WTC11 (cell line): Measurements from ENCODE around the gene CCR6. TPM values are rescaled to one million over a fixed set of nuclear protein-coding genes. Genes with fewer than 3 reads are reported as not detected.

Experiments
- ATAC-seq: fragments of 200-7000 bp; cut with Tn5 transposase; 2 replicates; pipeline ENCODE4 v1.10.0; 2021; ENCODE audit warnings: mild to moderate bottlenecking, moderate library complexity
- CTCF ChIA-PET: fragments of 300-600 bp; sonication (Branson Sonifier 250); formaldehyde crosslinking; loops from one replicate; lab custom pipeline; 2021; ENCODE audit warnings: antibody characterized with exemption; lab: Charles Lee
- POLR2A ChIA-PET: fragments of 350-600 bp; sonication (Branson Sonifier 250); formaldehyde crosslinking; loops from one replicate; lab custom pipeline; 2021; ENCODE audit warnings: antibody characterized with exemption; lab: Charles Lee
- DNase-seq: peaks from one replicate; pipeline ENCODE4 v3.0.0; 2021; ENCODE audit warnings: low spot score
- H3K27ac Mint-ChIP-seq: 2 replicates; pipeline ENCODE4 v1.8.0; 2021; ENCODE audit warnings: mixed read lengths
- H3K27me3 Mint-ChIP-seq: 2 replicates; pipeline ENCODE4 v1.8.0; 2021; ENCODE audit warnings: low read depth, mild to moderate bottlenecking, moderate library complexity, mixed read lengths
- H3K36me3 Mint-ChIP-seq: 2 replicates; pipeline ENCODE4 v1.8.0; 2021; ENCODE audit warnings: mixed read lengths
- H3K4me1 Mint-ChIP-seq: 2 replicates; pipeline ENCODE4 v1.8.0; 2022; ENCODE audit warnings: mixed read lengths
- H3K4me3 Mint-ChIP-seq: 2 replicates; pipeline ENCODE4 v1.8.0; 2021; ENCODE audit warnings: mild to moderate bottlenecking, moderate library complexity, mixed read lengths
- H3K9me3 Mint-ChIP-seq: 2 replicates; pipeline ENCODE4 v1.8.0; 2021; ENCODE audit warnings: mixed read lengths
- EMX1 ChIP-seq: fragments of 250-450 bp; sonication (Bioruptor Pico); IDR thresholded peaks from 2 replicates; pipeline ENCODE4 v1.8.0; 2021; ENCODE audit warnings: mild to moderate bottlenecking
- IRF2 ChIP-seq: sonication (generic); formaldehyde crosslinking; IDR thresholded peaks from 2 replicates; pipeline ENCODE4 v1.8.0; 2022; ENCODE audit warnings: low read depth, missing genetic modification reagents, borderline replicate concordance
- NFYB ChIP-seq: sonication (generic); formaldehyde crosslinking; conservative IDR thresholded peaks from 2 replicates; pipeline ENCODE4 v1.8.0; 2022; ENCODE audit warnings: low read depth, missing genetic modification reagents
- NR1H2 ChIP-seq: sonication (generic); formaldehyde crosslinking; IDR thresholded peaks from 2 replicates; pipeline ENCODE4 v1.9.0; 2021; ENCODE audit warnings: mild to moderate bottlenecking, moderate library complexity, missing genetic modification reagents
- TEAD1 ChIP-seq: sonication (generic); formaldehyde crosslinking; IDR thresholded peaks from 2 replicates; pipeline ENCODE4 v1.8.0; 2022; ENCODE audit warnings: mild to moderate bottlenecking, missing genetic modification reagents
- ZNF317 ChIP-seq: sonication (generic); formaldehyde crosslinking; IDR thresholded peaks from 2 replicates; pipeline ENCODE4 v1.8.1; 2023; ENCODE audit warnings: low read depth, mild to moderate bottlenecking, moderate library complexity, missing genetic modification reagents, borderline replicate concordance
- total RNA-seq: library from RNA; stranded (reverse); gene quantifications from 3 replicates; pipeline ENCODE4 v1.2.3, GENCODE V29; 2021
- TF ChIP-seq, protein P1 (sequence below): sonication (generic); formaldehyde crosslinking; IDR thresholded peaks from 2 replicates; pipeline ENCODE4 v1.8.1; 2023; ENCODE audit warnings: mild to moderate bottlenecking, moderate library complexity, missing genetic modification reagents
- TF ChIP-seq, protein P2 (sequence below): sonication (generic); formaldehyde crosslinking; IDR thresholded peaks from 2 replicates; pipeline ENCODE4 v1.8.1; 2022; ENCODE audit warnings: missing genetic modification reagents, borderline replicate concordance
- TF ChIP-seq, protein P3 (sequence below): fragments of 250-450 bp; sonication (Bioruptor Pico); IDR thresholded peaks from 2 replicates; pipeline ENCODE4 v1.9.0; 2021; ENCODE audit warnings: mild to moderate bottlenecking, borderline replicate concordance
- TF ChIP-seq, protein P4 (sequence below): sonication (generic); formaldehyde crosslinking; IDR thresholded peaks from 2 replicates; pipeline ENCODE4 v1.8.1; 2022; ENCODE audit warnings: low read depth, mild to moderate bottlenecking, moderate library complexity, missing genetic modification reagents, borderline replicate concordance
- TF ChIP-seq, protein P5 (sequence below): fragments of 200-600 bp; IDR thresholded peaks from 2 replicates; pipeline ENCODE4 v1.8.0; 2022; ENCODE audit warnings: antibody characterized with exemption
- TF ChIP-seq, protein P6 (sequence below): sonication (generic); formaldehyde crosslinking; IDR thresholded peaks from 2 replicates; pipeline ENCODE4 v1.8.0; 2022; ENCODE audit warnings: mild to moderate bottlenecking, missing genetic modification reagents
- TF ChIP-seq, protein P7 (sequence below): sonication (generic); formaldehyde crosslinking; IDR thresholded peaks from 2 replicates; pipeline ENCODE4 v1.8.1; 2023; ENCODE audit warnings: mild to moderate bottlenecking, missing genetic modification reagents
- TF ChIP-seq, protein P8 (sequence below): fragments of 250-450 bp; sonication (Bioruptor Pico); IDR thresholded peaks from 2 replicates; pipeline ENCODE4 v1.9.0; 2021; ENCODE audit warnings: moderate library complexity, mild to moderate bottlenecking, inconsistent platforms, borderline replicate concordance

The CCR6 gene
- total RNA-seq, 1 experiment from 2014 or later = not detected

DNA sequence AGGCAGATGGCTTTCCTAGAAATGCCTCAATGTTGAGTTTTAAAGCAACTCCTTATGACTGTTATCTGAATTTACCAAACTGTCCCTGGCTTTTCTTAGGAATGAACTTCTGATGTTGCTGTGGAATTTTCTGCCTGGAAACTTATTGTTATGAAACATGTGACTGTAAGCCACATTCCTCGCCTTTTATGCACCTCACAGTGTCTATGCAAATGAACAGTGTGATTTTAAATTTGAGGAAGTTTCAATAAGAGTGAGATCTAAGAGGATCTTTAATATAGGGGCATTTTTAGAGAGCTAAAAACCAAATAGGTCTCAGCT is 2.4 kb upstream of the CCR6 start:
- no peak for TF ChIP-seq IRF2 (CRISPR knock-in tag)
- TF ChIP-seq, protein P1, sequence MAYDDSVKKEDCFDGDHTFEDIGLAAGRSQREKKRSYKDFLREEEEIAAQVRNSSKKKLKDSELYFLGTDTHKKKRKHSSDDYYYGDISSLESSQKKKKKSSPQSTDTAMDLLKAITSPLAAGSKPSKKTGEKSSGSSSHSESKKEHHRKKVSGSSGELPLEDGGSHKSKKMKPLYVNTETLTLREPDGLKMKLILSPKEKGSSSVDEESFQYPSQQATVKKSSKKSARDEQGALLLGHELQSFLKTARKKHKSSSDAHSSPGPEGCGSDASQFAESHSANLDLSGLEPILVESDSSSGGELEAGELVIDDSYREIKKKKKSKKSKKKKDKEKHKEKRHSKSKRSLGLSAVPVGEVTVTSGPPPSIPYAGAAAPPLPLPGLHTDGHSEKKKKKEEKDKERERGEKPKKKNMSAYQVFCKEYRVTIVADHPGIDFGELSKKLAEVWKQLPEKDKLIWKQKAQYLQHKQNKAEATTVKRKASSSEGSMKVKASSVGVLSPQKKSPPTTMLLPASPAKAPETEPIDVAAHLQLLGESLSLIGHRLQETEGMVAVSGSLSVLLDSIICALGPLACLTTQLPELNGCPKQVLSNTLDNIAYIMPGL (CRISPR knock-in tag) = no peak
- no peak for TF ChIP-seq NFYB (CRISPR knock-in tag)
- TF ChIP-seq, protein P2, sequence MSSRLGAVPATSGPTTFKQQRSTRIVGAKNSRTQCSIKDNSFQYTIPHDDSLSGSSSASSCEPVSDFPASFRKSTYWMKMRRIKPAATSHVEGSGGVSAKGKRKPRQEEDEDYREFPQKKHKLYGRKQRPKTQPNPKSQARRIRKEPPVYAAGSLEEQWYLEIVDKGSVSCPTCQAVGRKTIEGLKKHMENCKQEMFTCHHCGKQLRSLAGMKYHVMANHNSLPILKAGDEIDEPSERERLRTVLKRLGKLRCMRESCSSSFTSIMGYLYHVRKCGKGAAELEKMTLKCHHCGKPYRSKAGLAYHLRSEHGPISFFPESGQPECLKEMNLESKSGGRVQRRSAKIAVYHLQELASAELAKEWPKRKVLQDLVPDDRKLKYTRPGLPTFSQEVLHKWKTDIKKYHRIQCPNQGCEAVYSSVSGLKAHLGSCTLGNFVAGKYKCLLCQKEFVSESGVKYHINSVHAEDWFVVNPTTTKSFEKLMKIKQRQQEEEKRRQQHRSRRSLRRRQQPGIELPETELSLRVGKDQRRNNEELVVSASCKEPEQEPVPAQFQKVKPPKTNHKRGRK (CRISPR knock-in tag) = no peak
- TF ChIP-seq, protein P3, sequence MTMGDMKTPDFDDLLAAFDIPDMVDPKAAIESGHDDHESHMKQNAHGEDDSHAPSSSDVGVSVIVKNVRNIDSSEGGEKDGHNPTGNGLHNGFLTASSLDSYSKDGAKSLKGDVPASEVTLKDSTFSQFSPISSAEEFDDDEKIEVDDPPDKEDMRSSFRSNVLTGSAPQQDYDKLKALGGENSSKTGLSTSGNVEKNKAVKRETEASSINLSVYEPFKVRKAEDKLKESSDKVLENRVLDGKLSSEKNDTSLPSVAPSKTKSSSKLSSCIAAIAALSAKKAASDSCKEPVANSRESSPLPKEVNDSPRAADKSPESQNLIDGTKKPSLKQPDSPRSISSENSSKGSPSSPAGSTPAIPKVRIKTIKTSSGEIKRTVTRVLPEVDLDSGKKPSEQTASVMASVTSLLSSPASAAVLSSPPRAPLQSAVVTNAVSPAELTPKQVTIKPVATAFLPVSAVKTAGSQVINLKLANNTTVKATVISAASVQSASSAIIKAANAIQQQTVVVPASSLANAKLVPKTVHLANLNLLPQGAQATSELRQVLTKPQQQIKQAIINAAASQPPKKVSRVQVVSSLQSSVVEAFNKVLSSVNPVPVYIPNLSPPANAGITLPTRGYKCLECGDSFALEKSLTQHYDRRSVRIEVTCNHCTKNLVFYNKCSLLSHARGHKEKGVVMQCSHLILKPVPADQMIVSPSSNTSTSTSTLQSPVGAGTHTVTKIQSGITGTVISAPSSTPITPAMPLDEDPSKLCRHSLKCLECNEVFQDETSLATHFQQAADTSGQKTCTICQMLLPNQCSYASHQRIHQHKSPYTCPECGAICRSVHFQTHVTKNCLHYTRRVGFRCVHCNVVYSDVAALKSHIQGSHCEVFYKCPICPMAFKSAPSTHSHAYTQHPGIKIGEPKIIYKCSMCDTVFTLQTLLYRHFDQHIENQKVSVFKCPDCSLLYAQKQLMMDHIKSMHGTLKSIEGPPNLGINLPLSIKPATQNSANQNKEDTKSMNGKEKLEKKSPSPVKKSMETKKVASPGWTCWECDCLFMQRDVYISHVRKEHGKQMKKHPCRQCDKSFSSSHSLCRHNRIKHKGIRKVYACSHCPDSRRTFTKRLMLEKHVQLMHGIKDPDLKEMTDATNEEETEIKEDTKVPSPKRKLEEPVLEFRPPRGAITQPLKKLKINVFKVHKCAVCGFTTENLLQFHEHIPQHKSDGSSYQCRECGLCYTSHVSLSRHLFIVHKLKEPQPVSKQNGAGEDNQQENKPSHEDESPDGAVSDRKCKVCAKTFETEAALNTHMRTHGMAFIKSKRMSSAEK (CRISPR knock-in tag) = no peak
- no peak for TF ChIP-seq ZNF317 (CRISPR knock-in tag)
- TF ChIP-seq, protein P4, sequence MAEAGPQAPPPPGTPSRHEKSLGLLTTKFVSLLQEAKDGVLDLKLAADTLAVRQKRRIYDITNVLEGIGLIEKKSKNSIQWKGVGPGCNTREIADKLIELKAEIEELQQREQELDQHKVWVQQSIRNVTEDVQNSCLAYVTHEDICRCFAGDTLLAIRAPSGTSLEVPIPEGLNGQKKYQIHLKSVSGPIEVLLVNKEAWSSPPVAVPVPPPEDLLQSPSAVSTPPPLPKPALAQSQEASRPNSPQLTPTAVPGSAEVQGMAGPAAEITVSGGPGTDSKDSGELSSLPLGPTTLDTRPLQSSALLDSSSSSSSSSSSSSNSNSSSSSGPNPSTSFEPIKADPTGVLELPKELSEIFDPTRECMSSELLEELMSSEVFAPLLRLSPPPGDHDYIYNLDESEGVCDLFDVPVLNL (CRISPR knock-in tag) = no peak
- no peak for TF ChIP-seq TEAD1 (CRISPR knock-in tag)
- TF ChIP-seq, protein P5, sequence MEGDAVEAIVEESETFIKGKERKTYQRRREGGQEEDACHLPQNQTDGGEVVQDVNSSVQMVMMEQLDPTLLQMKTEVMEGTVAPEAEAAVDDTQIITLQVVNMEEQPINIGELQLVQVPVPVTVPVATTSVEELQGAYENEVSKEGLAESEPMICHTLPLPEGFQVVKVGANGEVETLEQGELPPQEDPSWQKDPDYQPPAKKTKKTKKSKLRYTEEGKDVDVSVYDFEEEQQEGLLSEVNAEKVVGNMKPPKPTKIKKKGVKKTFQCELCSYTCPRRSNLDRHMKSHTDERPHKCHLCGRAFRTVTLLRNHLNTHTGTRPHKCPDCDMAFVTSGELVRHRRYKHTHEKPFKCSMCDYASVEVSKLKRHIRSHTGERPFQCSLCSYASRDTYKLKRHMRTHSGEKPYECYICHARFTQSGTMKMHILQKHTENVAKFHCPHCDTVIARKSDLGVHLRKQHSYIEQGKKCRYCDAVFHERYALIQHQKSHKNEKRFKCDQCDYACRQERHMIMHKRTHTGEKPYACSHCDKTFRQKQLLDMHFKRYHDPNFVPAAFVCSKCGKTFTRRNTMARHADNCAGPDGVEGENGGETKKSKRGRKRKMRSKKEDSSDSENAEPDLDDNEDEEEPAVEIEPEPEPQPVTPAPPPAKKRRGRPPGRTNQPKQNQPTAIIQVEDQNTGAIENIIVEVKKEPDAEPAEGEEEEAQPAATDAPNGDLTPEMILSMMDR = no peak
- TF ChIP-seq NR1H2 (CRISPR knock-in tag) = no peak
- TF ChIP-seq, protein P6, sequence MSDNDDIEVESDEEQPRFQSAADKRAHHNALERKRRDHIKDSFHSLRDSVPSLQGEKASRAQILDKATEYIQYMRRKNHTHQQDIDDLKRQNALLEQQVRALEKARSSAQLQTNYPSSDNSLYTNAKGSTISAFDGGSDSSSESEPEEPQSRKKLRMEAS (CRISPR knock-in tag) = no peak
- no peak for TF ChIP-seq EMX1 (CRISPR knock-in tag)
- TF ChIP-seq, protein P7, sequence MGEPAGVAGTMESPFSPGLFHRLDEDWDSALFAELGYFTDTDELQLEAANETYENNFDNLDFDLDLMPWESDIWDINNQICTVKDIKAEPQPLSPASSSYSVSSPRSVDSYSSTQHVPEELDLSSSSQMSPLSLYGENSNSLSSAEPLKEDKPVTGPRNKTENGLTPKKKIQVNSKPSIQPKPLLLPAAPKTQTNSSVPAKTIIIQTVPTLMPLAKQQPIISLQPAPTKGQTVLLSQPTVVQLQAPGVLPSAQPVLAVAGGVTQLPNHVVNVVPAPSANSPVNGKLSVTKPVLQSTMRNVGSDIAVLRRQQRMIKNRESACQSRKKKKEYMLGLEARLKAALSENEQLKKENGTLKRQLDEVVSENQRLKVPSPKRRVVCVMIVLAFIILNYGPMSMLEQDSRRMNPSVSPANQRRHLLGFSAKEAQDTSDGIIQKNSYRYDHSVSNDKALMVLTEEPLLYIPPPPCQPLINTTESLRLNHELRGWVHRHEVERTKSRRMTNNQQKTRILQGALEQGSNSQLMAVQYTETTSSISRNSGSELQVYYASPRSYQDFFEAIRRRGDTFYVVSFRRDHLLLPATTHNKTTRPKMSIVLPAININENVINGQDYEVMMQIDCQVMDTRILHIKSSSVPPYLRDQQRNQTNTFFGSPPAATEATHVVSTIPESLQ (CRISPR knock-in tag) = no peak
- TF ChIP-seq, protein P8, sequence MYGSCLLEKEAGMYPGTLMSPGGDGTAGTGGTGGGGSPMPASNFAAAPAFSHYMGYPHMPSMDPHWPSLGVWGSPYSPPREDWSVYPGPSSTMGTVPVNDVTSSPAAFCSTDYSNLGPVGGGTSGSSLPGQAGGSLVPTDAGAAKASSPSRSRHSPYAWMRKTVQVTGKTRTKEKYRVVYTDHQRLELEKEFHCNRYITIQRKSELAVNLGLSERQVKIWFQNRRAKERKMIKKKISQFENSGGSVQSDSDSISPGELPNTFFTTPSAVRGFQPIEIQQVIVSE (CRISPR knock-in tag) = no peak
- TF ChIP-seq, all 79 proteins: peak for 0
- Mint-ChIP-seq H3K9me3 (peaks cover 31% of the 10 kb centered on the region), H3K36me3 (peaks cover 13% of the 10 kb centered on the region), H3K4me3 (no peak overlapping the region), H3K27me3 (no peaks in the 10 kb centered on the region; the same call in 1 of the 2 replicates), H3K27ac (no peak overlapping the region), H3K4me1 (peaks cover 17% of the 10 kb centered on the region)
- no peak for ATAC-seq
- no peak for DNase-seq
- POLR2A ChIA-PET = no interaction called here
- CTCF ChIA-PET = interaction anchor here (1.5 to 1.6 kb wide), 2 partner anchors 22 to 231 kb away, joined by 3 to 5 read pairs; no protein-coding TSS in a partner anchor
